HTR-8/SVneo (cell line): Measurements from ENCODE around the gene RNF115.
A peak's percentile ranks its signal among the peaks of the same experiment; 100 is the strongest.
"Not testable (repeated sequence)": the region's sequence is repeated elsewhere in the genome, so short reads cannot be mapped to it uniquely, and the experiment has no call there.

Experiments used
- DNase-seq: peaks from one replicate; pipeline ENCODE4 v3.0.0; 2011; ENCODE audit warnings: low spot score, mixed read lengths; ENCODE audit not compliant: insufficient read length
- FAIRE-seq: peaks from 2 replicates; lab custom pipeline; 2011; peaks lifted over from hg19 to GRCh38; lab: Jason Lieb, UNC

Gene RNF115

DNA sequence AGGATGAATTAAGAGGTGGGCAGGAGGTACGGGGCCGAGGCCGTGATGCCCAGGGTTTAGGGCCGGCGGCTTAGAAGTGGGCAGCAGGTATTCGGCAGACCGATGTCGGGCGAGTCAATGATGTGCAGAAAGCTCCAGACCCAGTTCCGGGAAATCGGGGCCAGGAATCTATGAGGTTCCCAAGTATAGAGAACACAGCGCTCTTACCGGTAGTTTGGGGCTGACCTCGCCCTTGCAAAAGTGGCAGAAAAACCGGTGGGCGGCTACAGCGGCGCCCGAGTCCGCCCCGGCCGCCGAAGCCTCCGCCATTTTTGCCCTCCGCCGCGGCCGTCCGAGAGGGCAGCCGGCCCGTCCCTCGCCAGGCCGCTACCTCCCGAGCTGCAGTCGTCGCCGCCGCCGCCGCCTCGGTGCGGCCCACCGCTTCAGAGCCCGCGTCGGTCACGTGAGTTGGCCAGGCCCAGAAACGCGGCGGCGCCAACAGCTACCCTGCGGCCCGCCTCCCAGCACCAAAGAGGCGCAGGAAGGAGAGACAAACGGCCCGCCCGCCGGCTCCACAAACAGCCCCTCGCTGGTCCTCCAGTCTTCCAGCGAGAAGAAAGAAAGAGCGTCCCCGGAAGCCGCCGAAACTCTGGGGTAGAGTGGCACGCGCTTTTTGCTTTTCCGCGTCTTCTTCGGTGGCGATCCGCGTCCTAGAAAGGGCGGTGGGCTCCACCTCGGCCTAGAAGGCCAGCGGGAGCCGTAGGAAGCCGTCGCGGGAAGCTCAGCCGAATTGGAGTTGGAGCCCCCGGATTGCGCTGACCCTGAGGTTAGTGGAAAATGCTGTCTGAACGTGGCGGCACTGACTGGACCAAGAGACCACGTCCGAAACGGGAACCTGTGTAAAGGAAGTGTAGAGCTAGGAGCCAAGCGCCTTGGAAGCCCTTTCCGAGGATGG, at the start of gene RNF115, which contains the start of gene POLR3C:
Gene RNF115 (minus strand): TSS at position 531 of the 934 bp plus-strand sequence. CDS start 222 bp downstream, at position 309.
Gene POLR3C (plus strand): TSS at position 636 of the 934 bp plus-strand sequence. CDS start 1,577 bp downstream, outside the sequence.
- DNase-seq (peak; percentile 74), FAIRE-seq (no peak)

DNA sequence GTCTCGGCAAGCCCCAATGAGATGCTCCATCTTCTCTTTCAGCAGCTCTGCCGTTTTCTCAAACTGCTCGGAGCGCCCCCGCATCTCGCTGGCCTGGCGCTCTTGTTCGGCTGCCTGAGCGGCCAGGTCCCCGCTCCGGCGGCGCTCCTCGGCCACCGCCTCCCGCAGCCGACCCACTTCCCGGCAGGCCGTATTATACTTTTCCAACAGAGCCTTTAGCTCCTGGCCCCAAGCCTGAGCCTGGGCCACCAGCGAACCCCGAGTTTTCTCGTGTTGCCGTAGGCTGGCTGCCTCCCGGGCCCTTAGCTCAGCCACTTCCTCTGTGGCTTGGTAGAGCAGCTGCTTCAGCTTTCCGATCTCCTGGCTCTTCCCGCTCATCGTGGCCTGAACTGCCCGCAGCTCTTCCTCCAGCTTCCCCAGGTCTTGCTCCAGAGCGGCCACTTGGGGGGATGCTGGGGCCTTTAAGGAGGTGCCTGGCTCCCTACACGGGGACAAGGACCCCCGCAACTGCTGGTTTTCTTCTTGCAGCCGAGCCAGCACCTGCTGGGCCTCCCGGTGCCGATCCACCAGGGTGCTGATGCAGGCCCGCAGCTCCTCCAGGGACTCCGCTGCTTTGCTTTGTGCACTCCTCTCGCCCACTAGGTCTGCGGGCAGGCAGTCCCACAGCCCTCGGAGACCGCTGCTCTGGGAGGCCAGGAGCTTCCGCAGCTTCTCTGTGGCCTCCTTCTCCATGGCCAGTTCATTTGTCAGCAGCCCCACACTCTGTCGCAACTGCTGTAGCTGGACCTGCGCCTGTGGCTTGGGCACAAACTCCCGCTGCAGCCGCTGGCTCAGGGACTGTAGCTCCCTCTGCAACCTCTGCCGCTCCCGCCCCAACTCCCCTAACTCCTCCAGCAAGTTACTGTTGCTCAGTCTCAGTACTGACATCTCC, 48.4 kb upstream of the RNF115 start:
- no peak for FAIRE-seq
- no peak for DNase-seq

DNA sequence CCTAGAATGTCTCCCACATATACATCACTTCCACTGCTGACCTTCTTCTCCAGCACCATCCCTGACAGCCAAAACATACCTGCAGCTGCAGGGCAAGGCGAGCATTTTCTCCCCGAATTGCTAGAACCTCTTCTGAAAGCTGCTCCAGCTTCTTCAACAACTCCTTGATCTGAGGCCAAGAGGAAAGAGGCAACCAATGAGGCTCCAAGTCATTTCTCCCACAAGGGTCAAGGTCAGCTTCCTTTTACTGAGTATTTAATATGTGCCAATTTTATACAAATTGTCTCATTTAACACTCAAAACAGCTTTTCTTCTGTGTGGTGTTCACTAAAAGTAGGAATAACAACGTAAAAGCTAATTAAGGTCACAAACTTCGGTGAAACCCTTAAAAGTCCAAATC, 44.3 kb upstream of the RNF115 start:
- DNase-seq (no peak), FAIRE-seq (no peak)

DNA sequence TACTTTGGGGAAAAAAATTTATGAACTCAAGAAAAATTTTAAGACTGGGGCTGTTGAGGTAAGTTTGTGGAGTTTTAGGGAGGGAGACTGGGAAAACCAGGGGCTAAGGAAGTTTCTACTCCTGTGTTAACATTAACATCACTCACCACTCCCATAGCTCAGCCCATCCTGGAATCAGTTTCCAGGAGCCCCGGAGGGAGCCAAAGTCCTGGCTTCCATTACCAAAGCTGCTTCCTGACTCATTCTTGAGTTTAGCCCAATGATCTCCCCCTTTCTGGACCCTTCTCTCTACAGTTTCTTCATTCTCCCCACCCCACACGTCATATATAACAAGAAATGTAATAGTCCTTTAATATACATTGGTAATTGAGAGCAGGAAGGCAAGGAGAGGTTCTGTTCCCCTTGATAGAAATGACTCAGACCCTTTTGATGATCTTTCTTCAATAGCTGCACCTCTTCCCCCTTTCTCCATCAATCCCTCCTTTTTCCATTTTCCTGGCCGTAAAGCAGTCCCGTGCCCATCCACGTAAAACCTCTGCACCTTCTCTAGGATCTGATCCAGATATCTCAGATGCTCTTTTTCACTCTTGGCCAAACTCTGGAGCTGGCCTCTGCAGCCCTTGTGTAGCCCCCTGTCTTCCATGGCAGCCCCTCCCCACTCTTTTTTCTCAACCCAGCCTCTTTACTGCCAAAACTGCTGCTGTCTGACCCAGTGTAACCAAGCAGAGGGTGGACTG, 39.6 kb upstream of the RNF115 start:
- no peak for FAIRE-seq
- DNase-seq: no peak

DNA sequence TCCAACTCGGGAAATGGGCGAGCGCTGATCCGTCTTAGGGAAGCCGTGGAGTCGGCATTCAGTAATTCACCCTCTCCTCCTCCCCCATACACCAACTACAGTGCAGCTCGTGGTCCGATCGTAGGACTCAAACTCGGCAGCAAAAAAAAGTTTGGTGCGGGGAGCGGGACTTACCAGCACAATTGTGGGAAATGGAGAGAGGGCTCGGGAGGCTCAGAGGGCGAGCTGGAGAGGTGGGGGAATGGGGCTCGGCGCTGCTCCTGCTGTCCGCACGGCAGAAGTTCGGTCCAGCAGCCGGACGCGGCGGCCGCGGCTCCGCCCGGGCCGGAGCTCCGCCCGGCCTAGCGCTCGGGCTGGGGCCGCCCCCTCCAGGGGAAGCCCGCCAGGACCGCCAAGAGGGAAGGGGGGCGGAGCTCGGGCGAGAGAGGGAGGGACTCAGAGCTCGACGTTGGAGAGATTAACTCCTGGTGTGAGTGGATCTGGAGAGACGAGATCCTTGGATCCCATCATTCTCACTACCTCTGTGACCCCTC, 35.7 kb upstream of the RNF115 start:
- no peak for FAIRE-seq
- DNase-seq: peak; percentile 88

DNA sequence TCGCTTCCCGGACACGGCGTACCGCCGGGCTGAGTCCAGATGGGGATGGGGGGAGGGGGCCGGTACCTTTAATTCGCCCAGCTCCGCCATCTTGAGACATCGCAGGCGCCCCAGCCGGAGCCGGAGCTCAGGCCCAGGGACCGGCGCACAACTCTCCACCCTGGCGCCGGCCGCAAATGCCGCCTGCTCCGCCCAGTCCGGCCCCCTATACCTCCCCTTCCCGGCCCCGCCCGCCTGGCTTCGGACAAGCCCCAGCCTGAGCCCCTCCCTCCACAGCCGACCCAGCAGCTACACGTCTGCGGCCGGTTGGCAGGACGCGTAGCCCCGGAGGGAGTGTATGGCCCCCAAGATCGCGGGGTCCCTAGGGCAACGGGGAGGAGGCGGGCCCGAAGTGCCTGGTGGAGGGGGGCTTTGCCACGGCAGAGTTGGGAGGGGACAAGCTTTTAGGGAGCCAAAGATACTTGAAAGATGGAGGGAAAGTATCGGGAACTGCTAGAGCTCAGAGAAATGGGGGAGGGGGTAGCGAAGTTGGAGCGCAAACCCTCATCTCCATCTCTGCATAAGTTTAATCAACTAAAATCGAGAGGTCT, 35.1 kb upstream of the RNF115 start, which contains the start of gene PIAS3:
Gene PIAS3 (minus strand): TSS at position 181 of the 590 bp plus-strand sequence. CDS start 91 bp downstream, at position 90.
- DNase-seq (peak; percentile 89), FAIRE-seq (peak; percentile 46)

DNA sequence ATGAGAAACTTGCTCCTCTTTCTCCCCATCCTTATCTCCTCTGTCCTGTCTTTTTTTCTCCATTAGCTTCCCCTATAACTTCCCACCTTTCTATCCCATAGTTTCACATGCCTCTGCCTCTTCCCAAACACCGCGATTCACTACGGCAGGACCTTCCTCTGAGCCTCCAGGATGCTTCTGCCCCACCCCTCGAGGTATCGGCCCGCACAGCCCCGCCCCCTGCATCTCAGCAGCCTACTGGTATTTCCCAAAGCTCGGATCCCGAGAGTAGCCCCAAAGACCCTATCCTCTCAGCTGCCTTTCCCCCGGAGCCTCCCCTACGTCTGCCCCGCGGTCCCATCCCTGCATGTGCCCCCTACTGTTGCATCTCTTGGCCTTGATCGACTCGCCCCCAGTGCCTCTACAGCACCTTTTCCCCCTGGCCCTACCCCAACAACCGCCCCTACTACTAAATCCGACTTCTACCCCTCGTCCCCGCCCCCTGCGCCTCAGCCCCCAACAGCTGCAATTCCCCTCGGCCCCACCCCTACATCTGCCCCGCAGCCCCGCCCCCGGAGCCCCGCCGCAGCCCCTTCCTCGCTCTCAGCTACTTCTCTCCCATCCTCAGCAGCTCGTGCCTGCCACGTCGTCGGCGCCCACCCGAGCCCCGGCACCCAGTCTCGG, 34.5 kb upstream of the RNF115 start:
- no peak for FAIRE-seq

DNA sequence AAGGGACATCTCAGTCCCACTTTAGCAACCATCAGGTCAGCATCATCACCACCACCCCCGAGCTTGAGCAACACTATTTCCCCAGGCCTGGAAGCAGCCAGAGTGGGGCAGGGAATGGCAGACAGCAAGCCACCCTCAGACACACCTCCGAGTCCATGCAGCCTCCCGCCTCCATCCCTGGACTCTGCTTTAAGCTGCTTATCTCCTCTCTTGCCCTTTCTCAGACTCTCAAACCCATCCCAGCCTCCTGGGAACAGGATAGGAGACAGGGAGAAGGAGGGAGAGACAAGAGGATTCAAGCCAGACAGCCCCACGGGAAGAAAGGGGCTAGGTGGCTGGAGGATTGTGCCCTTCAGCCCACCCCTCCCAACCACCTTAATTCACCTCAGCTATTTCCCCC, 33.3 kb upstream of the RNF115 start:
- DNase-seq (no peak), FAIRE-seq (no peak)

More for the DNA sequence above, 34.5 kb upstream of the RNF115 start:
- DNase-seq: no peak

DNA sequence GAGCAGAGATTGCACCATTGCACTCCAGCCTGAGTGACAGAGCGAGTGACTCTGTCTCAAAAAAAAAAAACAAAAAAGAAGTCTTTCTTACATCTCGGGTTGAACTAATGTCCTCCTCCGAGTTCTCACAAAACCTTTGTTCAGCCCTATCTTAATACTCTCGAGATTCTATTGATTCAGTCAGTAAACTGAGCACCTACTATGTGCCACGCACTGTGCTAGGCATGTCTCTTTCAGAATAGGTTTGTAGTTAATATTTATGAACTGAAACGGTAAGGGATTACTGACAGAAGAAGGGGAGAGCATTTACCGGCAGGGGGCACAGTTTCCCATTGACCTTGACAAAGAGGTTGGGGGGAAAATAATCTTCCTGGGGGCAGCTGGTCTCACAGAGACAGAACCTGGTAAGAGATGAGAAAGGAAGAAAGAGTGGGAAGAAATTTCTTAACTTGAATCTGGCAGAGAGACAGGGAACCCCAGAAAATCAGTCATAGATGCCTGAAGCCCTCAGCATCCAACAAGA, 31.6 kb upstream of the RNF115 start:
- DNase-seq (no peak), FAIRE-seq (no peak)

DNA sequence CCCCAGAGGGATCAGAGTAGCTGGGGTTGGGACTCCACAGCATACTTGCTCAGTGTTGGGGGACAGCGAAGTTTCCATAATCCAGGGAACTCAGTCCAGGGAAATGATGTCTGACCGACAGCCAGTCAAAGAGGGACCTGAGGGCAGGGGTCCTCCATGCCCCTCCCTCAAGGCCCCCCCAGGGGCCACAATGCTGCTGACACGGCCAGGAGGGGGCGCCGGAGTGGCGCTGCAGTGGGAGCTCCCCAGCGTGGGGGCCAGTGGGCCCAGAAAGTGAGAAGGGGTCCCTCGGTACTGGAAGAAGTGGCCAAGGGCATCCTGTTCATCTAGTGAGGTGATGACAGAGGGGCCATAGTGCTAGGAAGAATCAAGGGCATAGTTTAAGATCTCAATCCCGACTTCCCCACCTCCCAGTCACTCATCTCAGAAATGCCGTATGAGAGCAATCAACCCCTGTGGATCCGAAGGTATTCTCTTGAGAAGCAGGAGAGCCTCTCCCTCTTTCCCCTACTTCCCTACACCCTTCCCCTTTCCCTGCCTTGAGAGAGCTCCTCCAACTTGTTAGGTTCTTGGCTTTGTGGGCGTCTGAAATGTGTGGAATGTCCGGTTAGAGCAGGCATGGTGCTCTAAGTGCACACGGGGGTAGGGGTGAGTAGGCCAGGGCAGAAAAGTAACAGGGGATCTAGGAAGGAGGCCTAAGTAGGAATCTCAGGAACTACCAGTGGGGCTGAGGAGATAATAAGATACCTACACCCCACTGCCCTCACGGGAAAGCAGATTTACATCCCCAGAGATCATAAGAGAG, 25.7 kb upstream of the RNF115 start:
- peak; percentile 69 for DNase-seq
- FAIRE-seq: no peak

DNA sequence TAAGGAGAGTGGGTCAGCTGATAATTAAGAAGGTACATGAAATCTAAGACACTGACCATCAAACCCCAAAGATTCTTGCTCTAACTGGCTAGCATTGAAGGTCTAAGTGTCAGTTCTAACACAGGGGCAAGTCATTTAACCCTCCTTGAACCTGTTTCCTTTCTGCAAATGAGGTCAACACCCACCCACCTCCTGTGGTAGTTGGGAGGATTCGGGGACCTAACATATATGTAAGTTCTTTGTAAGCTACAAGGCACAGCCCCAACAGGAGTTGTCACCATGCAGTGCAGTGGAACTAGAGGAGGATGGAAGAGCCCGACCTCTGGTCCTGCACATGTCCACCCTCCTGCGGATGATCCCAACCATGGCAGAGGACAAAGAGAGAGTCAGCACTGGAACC, 23.9 kb upstream of the RNF115 start:
- DNase-seq (no peak), FAIRE-seq (no peak)

DNA sequence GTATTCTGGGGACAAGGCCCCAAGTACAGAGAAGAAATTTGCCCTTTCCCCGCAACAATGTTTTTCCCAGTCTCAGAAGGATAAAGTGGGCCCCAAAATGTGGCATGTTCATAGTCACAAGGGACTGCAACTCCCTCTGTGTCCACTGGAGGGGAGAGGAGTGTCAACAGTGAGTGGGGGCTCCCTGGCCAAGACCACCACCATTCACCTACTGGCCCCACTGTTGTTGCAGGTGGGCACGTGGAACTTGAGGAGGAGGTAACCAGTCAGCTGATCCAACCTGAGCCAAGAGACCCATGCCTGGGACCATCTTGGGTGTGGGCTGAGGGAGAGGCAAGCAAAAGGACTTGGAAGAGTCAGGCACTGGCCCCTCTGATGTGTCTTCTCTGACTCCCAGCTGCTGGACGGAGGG, 22.3 kb upstream of the RNF115 start:
- FAIRE-seq: no peak

DNA sequence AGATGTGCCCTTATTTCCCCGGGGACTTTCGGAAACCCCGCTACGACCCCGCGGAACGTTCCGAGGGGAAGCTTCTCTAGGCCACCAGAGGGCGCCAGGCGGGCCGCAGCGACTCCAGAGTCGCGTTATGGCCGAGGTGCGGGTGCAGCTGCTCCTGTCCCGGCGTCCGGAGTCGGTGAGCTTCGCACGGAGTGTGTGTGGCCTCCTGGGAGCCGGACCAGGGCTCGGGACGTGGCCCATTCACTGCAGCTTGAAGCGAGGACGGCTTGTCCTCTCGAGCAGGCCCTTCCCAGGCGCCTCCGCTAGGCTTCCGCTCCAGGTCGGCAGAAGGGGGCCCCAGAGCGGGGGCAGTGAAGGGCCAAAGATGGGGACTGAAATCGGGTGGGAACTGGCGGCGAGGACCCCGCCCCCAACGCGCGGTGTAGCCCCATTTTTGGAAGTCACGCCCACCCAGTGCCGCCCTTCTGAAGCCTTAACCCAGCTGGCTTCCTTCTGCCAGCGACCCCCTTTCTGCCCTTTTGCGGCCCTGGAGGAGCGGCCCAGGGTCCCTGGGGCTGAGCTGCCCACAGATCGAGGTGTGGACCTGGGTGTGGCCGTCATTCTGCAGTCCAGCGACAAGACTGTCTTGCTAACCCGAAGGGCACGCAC, 21.7 kb upstream of the RNF115 start, which contains the start of gene NUDT17:
Gene NUDT17 (plus strand): TSS at position 117 of the 648 bp plus-strand sequence. CDS start 11 bp downstream, at position 128.
- DNase-seq (peak; percentile 83), FAIRE-seq (no peak)

More for the DNA sequence above, 22.3 kb upstream of the RNF115 start:
- no peak for DNase-seq

DNA sequence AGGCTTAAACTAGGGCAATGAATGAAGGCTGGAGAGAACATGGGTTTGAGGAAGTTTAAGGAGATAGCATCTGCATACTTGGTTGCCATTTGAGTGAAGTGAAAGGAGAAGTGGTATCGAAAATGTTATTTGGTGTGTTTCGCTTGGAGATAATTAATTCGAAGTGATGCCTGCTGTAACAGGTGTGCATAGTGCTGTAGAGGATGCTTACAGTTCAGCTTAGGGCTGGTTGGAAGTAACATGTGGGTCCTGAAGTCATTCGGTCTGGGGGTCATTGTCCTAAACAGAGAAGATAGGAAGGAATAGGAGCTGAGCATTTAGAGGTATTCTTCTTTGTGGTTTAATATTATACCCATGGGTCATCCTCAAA, 21.2 kb upstream of the RNF115 start:
- FAIRE-seq (no peak), DNase-seq (no peak)

DNA sequence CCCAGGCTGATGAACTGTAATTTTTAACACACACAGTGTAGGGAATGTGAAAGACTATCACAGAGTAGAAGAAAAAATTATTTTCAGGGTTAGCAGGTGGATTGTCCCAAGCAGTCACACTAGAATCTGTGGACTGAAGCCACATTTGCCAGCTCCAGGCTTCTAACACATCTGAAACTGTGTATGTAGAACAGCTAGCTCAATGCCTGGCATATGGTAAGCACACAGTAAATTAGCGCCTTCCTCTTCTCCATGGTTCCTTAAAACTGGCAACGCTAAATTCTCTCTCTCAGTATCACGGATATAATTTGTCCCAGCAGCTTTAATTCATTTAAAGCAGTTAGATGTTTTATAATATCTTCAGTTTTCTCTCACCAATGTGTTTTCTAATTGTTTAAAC, 19.1 kb upstream of the RNF115 start:
- no peak for FAIRE-seq

DNA sequence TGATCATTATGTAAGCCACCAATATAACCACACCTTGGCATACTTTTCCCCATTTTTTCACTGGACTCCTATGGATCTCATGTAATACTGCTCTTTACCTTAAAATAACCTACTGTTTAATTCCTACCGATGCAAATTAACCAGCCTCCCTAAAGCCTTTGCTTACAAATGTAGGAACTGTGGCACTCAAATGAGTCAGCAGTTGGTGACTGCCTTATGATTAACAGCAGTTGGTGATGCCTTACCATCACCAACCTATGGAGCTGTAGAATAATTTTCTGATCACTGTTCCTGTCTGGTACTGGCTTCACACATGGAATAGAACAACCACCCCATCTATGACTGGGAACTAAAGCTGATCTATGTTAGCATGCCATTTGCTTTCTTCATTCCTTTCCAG, 13.8 kb upstream of the RNF115 start:
- FAIRE-seq: no peak
- no peak for DNase-seq

More for the DNA sequence above, 19.1 kb upstream of the RNF115 start:
- DNase-seq: no peak

DNA sequence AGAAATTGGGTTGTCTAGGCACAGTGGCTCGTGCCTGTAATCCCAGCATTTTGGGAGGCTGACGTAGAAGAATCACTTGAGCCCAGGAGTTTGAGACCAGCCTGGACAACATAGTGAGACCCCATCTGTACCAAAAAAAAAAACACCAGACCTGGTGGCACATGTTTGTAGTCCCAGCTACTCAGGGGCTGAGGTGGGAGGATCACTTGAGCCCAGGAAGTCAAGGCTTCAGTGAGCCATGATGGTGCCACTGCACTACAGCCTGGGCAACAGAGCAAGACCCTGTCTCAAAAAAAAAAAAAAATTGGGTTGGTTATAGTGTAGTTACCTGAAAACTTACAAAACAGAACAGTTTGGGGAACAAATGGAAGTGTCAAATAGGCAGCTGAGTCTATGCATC, 6.9 kb upstream of the RNF115 start:
- not testable (repeated sequence) for DNase-seq, FAIRE-seq
